ENCODE data around the gene WFDC1. TPM values are rescaled to one million over a fixed set of nuclear protein-coding genes. Genes with fewer than 3 reads are reported as not detected.

WFDC1 gene
- total and polyA plus RNA-seq, 2 of the 4 experiments (the other 2 are of a cell fraction), result 4.7 to 6.8 TPM

- Histone ChIP-seq H3K79me1 (ENCODE audit: low read depth in 1 of 2, low read length in 2 of 2) (no peaks in the 10 kb centered on the region), H3K9me1 (ENCODE audit: insufficient read depth, low read length) (no peaks in the 10 kb centered on the region), H4K8ac (ENCODE audit: low read depth in 2 of 2, low read length in 2 of 2) (no peak overlapping the region), H2AFZ (replicated peaks; ENCODE audit: low read length, poor library complexity) (no peak overlapping the region), H3K27ac (ENCODE audit: insufficient read depth, low read length) (no peak overlapping the region), H3K56ac (ENCODE audit: extremely low read depth, insufficient read depth, low read length) (no peak overlapping the region), H3K14ac (replicated peaks; ENCODE audit: low read depth, low read length) (no peak overlapping the region), H3K9me3 (ENCODE audit: control insufficient read depth, insufficient read depth, low read length) (no peaks in the 10 kb centered on the region; the same call in 1 of the 2 replicates), H2BK120ac (ENCODE audit: low read depth, low read length) (no peak overlapping the region), H2BK20ac (ENCODE audit: low read depth, low read length) (no peak overlapping the region), H2AK9ac (replicated peaks; ENCODE audit: low read depth, low read length, poor library complexity) (no peak overlapping the region), H3K23ac (ENCODE audit: low read depth, low read length) (no peak overlapping the region), H3K9ac (ENCODE audit: low read depth, low read length) (no peak overlapping the region), H4K5ac (ENCODE audit: low read depth, low read length) (no peak overlapping the region), H3K4me1 (ENCODE audit: control insufficient read depth, insufficient read depth, low read length) (no peaks in the 10 kb centered on the region), H3K4me2 (ENCODE audit: low read depth, low read length) (no peak overlapping the region), H3K36me3 (ENCODE audit: control insufficient read depth, insufficient read depth, low read length) (no peaks in the 10 kb centered on the region), H3K4me3 (ENCODE audit: insufficient read depth, low read depth, low read length) (no peak overlapping the region), H3K18ac (ENCODE audit: low read depth, low read length) (no peak overlapping the region), H4K20me1 (ENCODE audit: insufficient read depth, low read length) (no peaks in the 10 kb centered on the region), H2BK15ac (ENCODE audit: low read depth, low read length) (no peak overlapping the region), H2AK5ac (ENCODE audit: low read depth, low read length) (no peak overlapping the region), H3K4ac (ENCODE audit: low read depth, low read length) (no peak overlapping the region), H2BK5ac (ENCODE audit: low read depth, low read length, poor library complexity, severe bottlenecking) (no peak overlapping the region), H4K91ac (ENCODE audit: insufficient read depth, low read depth, low read length) (no peak overlapping the region), H3K27me3 (ENCODE audit: control insufficient read depth, insufficient read depth, low read length) (peaks cover 58% of the 10 kb centered on the region)
- ChIA-PET CTCF (no interaction called here), POLR2A (ENCODE audit: unreplicated experiment) (no interaction called here)
- dilution Hi-C loops (cut with HindIII; ENCODE audit: low sequenced_read_pairs, unreplicated experiment) (no loop called here), in situ Hi-C loops (cut with MboI; ENCODE audit: low sequenced_read_pairs) (no loop called here), intact Hi-C loops (cut with micrococcal nuclease) (no loop called here)
- BruUV-seq (replicated peaks), result no TSS peak
- 83% methylated on average over 4 of the region's 16 CpGs; no CpG with 5 or more reads in 1 of the 2 experiments for WGBS, 2 experiments (ENCODE audit: extremely low coverage in 2 of 2, insufficient read length in 1 of 2)
- ATAC-seq (ENCODE audit: low read depth) (no peak), DNase-seq (no peak)
- TF ChIP-seq ELK1 (IDR thresholded peaks at IDR 0.05; ENCODE audit: borderline replicate concordance, low read depth, low read length) (no peak), POLR2A (IDR thresholded peaks at IDR 0.05; ENCODE audit: low read depth, low read length) (no peak), NFE2L2 (IDR thresholded peaks at IDR 0.05; ENCODE audit: low read depth, low read length) (no peak), MAFK (IDR thresholded peaks at IDR 0.05; ENCODE audit: low read depth, low read length) (no peak), SMC3 (IDR thresholded peaks at IDR 0.05; ENCODE audit: low read depth, low read length) (no peak), RFX5 (IDR thresholded peaks at IDR 0.05; ENCODE audit: low read depth, low read length) (no peak), CTCF (conservative IDR thresholded peaks at IDR 0.05; ENCODE audit: low read depth, low read length) (no peak)
Observed at GRCh38 chr16:84350685-84351400, 56.2 kb downstream of the WFDC1 start.

Measured in IMR-90 (cell line).